HepG2 (cell line): ENCODE data around the gene IFI27L2. TPM values are rescaled to one million over a fixed set of nuclear protein-coding genes. Genes with fewer than 3 reads are reported as not detected.

Source experiments
- ATAC-seq: fragments of 200-7000 bp; cut with Tn5 transposase; 3 replicates; pipeline ENCODE4 v1.9.1; 2020; ENCODE audit warnings: mild to moderate bottlenecking, moderate library complexity
- BruUV-seq: library from RNA; stranded (reverse); fragments of 400-500 nt; replicated peaks from 2 replicates; lab custom pipeline; 2021; lab: Mats Ljungman, UMichigan
- CTCF ChIA-PET: fragments of 300-600 bp; formaldehyde crosslinking; extraction: SDS; loops from one replicate; lab custom pipeline; 2021; ENCODE audit warnings: low total read pairs, inconsistent platforms, low intra/inter-chr PET ratio; lab: Yijun Ruan, JAX
- POLR2A ChIA-PET: fragments of 350-600 bp; sonication (Branson Sonifier 250); formaldehyde crosslinking; loops from one replicate; lab custom pipeline; 2020; ENCODE audit warnings: antibody characterized with exemption, inconsistent platforms; lab: Yijun Ruan, JAX
- DNase-seq: peaks from one replicate; pipeline ENCODE4 v3.0.0-alpha.2; 2015; ENCODE audit warnings: low spot score
- FAIRE-seq: peaks from 3 replicates; lab custom pipeline; 2011; peaks lifted over from hg19 to GRCh38; lab: Jason Lieb, UNC
- H2AFZ ChIP-seq: one replicate; pipeline ENCODE4 v1.6.1; 2011; ENCODE audit warnings: low read length, inconsistent platforms
- H3K27ac ChIP-seq: fragments of 300-600 bp; 3 replicates; pipeline ENCODE4 v1.8.0; 2011; ENCODE audit warnings: mixed run types, mild to moderate bottlenecking, mixed read lengths, low read length, inconsistent platforms; ENCODE audit not compliant: insufficient read depth; ENCODE audit errors: extremely low read length
- H3K27me3 ChIP-seq, 2 experiments: fragments of 200-600 bp in 1 of 2; 2 replicates in 1 of 2; 3 replicates in 1 of 2; pipeline versions ENCODE4 v1.6.0 to v1.8.0; 2011; ENCODE audit warnings: low read length in 2 of 2, mild to moderate bottlenecking in 2 of 2, moderate library complexity in 2 of 2, inconsistent platforms in 1 of 2; ENCODE audit not compliant: insufficient read depth in 2 of 2, control insufficient read depth in 1 of 2
- H3K36me3 ChIP-seq, 2 experiments: fragments of 200-600 bp in 1 of 2; replicated peaks in 1 of 2; 2 replicates in 1 of 2; 3 replicates in 1 of 2; pipeline versions ENCODE4 v1.5.1 to v1.8.0; 2011; ENCODE audit warnings: low read length in 2 of 2, inconsistent platforms in 1 of 2; ENCODE audit not compliant: insufficient read depth in 2 of 2, control insufficient read depth in 1 of 2
- H3K4me1 ChIP-seq: 2 replicates; pipeline ENCODE4 v1.5.1; 2012; ENCODE audit warnings: low read length, inconsistent platforms; ENCODE audit not compliant: insufficient read depth
- H3K4me2 ChIP-seq: 2 replicates; pipeline ENCODE4 v1.6.0; 2011; ENCODE audit warnings: low read depth, low read length, inconsistent platforms
- H3K4me3 ChIP-seq, 3 experiments: fragments of 200-600 bp in 1 of 3; sonication (generic), shearing (Covaris generic) in 1 of 3; replicated peaks in 1 of 3; 2 replicates each; pipeline ENCODE4 v1.5.1; 2011 to 2016; ENCODE audit warnings: low read length in 3 of 3, inconsistent platforms in 2 of 3, low read depth in 2 of 3, mild to moderate bottlenecking in 2 of 3, control low read depth in 1 of 3, mixed read lengths in 1 of 3; ENCODE audit not compliant: insufficient read depth in 1 of 3
- H3K79me2 ChIP-seq: one replicate; pipeline ENCODE4 v1.6.1; 2011; ENCODE audit warnings: low read length, inconsistent platforms; ENCODE audit not compliant: insufficient read depth
- H3K9ac ChIP-seq: 2 replicates; pipeline ENCODE4 v1.6.0; 2011; ENCODE audit warnings: mild to moderate bottlenecking, low read depth, low read length, inconsistent platforms; ENCODE audit not compliant: insufficient read depth
- H3K9me3 ChIP-seq: 2 replicates; pipeline ENCODE4 v1.5.1; 2012; ENCODE audit warnings: mild to moderate bottlenecking, low read length
- H4K20me1 ChIP-seq: 2 replicates; pipeline ENCODE4 v1.6.0; 2011; ENCODE audit warnings: inconsistent platforms, mild to moderate bottlenecking, low read length, moderate library complexity; ENCODE audit not compliant: insufficient read depth
- ERF ChIP-seq: IDR thresholded peaks from 2 replicates; pipeline ENCODE4 v1.6.1; 2018; ENCODE audit warnings: missing biosample characterization, missing genetic modification reagents
- HOXA5 ChIP-seq: sonication (generic); formaldehyde crosslinking; IDR thresholded peaks from 2 replicates; pipeline ENCODE4 v1.4.0; 2020; ENCODE audit warnings: missing genetic modification reagents
- KMT2A ChIP-seq: sonication (generic); formaldehyde crosslinking; IDR thresholded peaks from 2 replicates; pipeline ENCODE4 v1.4.0; 2020; ENCODE audit warnings: missing genetic modification reagents
- MEF2D ChIP-seq: sonication (generic); formaldehyde crosslinking; IDR thresholded peaks from 2 replicates; pipeline ENCODE4 v1.5.1; 2020; ENCODE audit warnings: mild to moderate bottlenecking, missing genetic modification reagents
- PLSCR1 ChIP-seq: sonication (generic); formaldehyde crosslinking; IDR thresholded peaks from 2 replicates; pipeline ENCODE4 v1.5.0; 2020; ENCODE audit warnings: missing genetic modification reagents, mild to moderate bottlenecking, borderline replicate concordance
- POLR2A ChIP-seq, 2 experiments: IDR thresholded peaks; 2 replicates each; pipeline ENCODE4 v1.6.1; 2011; ENCODE audit warnings: low read depth in 2 of 2, low read length in 2 of 2, mild to moderate bottlenecking in 1 of 2, moderate library complexity in 1 of 2; ENCODE audit not compliant: insufficient read depth in 1 of 2
- RAD21 ChIP-seq: fragments of 450-650 bp; formaldehyde crosslinking; IDR thresholded peaks from 2 replicates; pipeline ENCODE4 v1.5.0; 2020; ENCODE audit warnings: mild to moderate bottlenecking
- RBFOX2 ChIP-seq: fragments of 200-400 bp; formaldehyde crosslinking; IDR thresholded peaks from 2 replicates; pipeline ENCODE4 v1.6.1; 2017; ENCODE audit warnings: low read depth, mild to moderate bottlenecking, low read length
- RXRA ChIP-seq: sonication (generic); formaldehyde crosslinking; IDR thresholded peaks from 2 replicates; pipeline ENCODE4 v1.5.1; 2020; ENCODE audit warnings: missing genetic modification reagents
- SALL1 ChIP-seq: sonication (generic); formaldehyde crosslinking; IDR thresholded peaks from 2 replicates; pipeline ENCODE4 v1.8.0; 2022; ENCODE audit warnings: mild to moderate bottlenecking, missing genetic modification reagents
- SMC3 ChIP-seq: IDR thresholded peaks from 2 replicates; pipeline ENCODE4 v1.6.1; 2011; ENCODE audit warnings: low read length, improper control_type of control experiment
- SP4 ChIP-seq: sonication (generic); formaldehyde crosslinking; IDR thresholded peaks from 2 replicates; pipeline ENCODE4 v1.8.1; 2023; ENCODE audit warnings: mild to moderate bottlenecking, missing genetic modification reagents
- SPEN ChIP-seq: sonication (generic); formaldehyde crosslinking; IDR thresholded peaks from 2 replicates; pipeline ENCODE4 v1.5.1; 2020; ENCODE audit warnings: low read depth, mild to moderate bottlenecking, missing genetic modification reagents
- TBL1XR1 ChIP-seq: fragments of 150-350 bp; IDR thresholded peaks from 2 replicates; pipeline ENCODE4 v1.6.1; 2014; ENCODE audit warnings: borderline replicate concordance, low read length; ENCODE audit not compliant: partially characterized antibody
- TRIM22 ChIP-seq: fragments of 450-650 bp; IDR thresholded peaks from 2 replicates; pipeline ENCODE4 v1.6.1; 2017
- ZKSCAN8 ChIP-seq: IDR thresholded peaks from 2 replicates; pipeline ENCODE4 v1.6.1; 2016; ENCODE audit warnings: borderline replicate concordance, missing genetic modification reagents, missing compliant biosample characterization
- ZNF230 ChIP-seq: sonication (generic); formaldehyde crosslinking; IDR thresholded peaks from 2 replicates; pipeline ENCODE4 v1.4.0; 2020; ENCODE audit warnings: mild to moderate bottlenecking, missing genetic modification reagents
- ZNF333 ChIP-seq: sonication (generic); formaldehyde crosslinking; IDR thresholded peaks from 2 replicates; pipeline ENCODE4 v1.4.0; 2020; ENCODE audit warnings: mild to moderate bottlenecking, missing genetic modification reagents, borderline replicate concordance
- ZNF350 ChIP-seq: sonication (generic); formaldehyde crosslinking; IDR thresholded peaks from 2 replicates; pipeline ENCODE4 v1.4.0; 2020; ENCODE audit warnings: mild to moderate bottlenecking, low read depth, missing genetic modification reagents, borderline replicate concordance
- ZNF614 ChIP-seq: IDR thresholded peaks from 2 replicates; pipeline ENCODE4 v1.6.1; 2018; ENCODE audit warnings: missing biosample characterization, missing genetic modification reagents, inconsistent platforms, borderline replicate concordance
- WGBS: methylation state at CpG from one replicate; pipeline ENCODE4 v1.1.6; 2017; ENCODE audit warnings: low lambda C conversion rate; 5-methylcytosine and 5-hydroxymethylcytosine counted together
- in situ Hi-C: cut with HindIII; loops from 2 replicates; pipeline ENCODE4 v1.10.0; 2017; ENCODE audit warnings: low pct_unique_long_range_greater_than_20kb; ENCODE audit not compliant: extremely low pct_ligation_motif_present
- intact Hi-C: fragments of 100-400 bp; cut with micrococcal nuclease; formaldehyde crosslinking; loops from one replicate; pipeline ENCODE4 v1.10.0; 2022; ENCODE audit not compliant: unreplicated experiment
- polyA plus RNA-seq, 8 experiments: library from polyadenylated mRNA; depleted of rRNA in 3 of 8; stranded (reverse) in 7 of 8; unstranded in 1 of 8; fragments of >200 nt; fragmentation: Illumina TruSeq in 4 of 8; extraction: Trizol in 4 of 8; gene quantifications; 2 replicates each; pipeline versions ENCODE4 v1.2.1 to v1.2.3, GENCODE V29; 2011 to 2016; ENCODE audit warnings: low read depth in 4 of 8, missing spikeins in 1 of 8, mixed read lengths in 1 of 8; ENCODE audit not compliant: insufficient read depth in 1 of 8
- total RNA-seq, 5 experiments: library from RNA; depleted of rRNA; stranded (reverse); fragments of >200 nt; fragmentation: Illumina TruSeq; extraction: Trizol; gene quantifications; 2 replicates each; pipeline ENCODE4 v1.2.3, GENCODE V29; 2016; ENCODE audit warnings: low read depth in 1 of 5
- TF ChIP-seq, protein P1 (sequence below): sonication (generic); formaldehyde crosslinking; IDR thresholded peaks from 2 replicates; pipeline ENCODE4 v1.9.0; 2021; ENCODE audit warnings: missing genetic modification reagents, borderline replicate concordance

Gene IFI27L2
- total and polyA plus RNA-seq, 2 of the 13 experiments (the other 11 are each of a cell fraction or from before 2014, with no cell fraction given), result 4.3 to 4.8 TPM

GRCh38 chr14:94173885-94174603 is 44.6 kb upstream of the IFI27L2 start, which contains the start of gene PPP4R4:
Gene PPP4R4 (plus strand): TSS chr14:94174322. CDS start chr14:94174466, 144 bp downstream.
- Histone ChIP-seq H3K4me1 (peaks cover 45% of the 10 kb centered on the region), H3K27me3 (peaks cover 0 to 7% of the 10 kb centered on the region in 2 experiments; a peak in 3 of 5 replicates), H3K4me3 (peak within 1 kb of the TSS; percentile 84 to 86 (median 84)), H2AFZ (peak within 1 kb of the TSS; percentile 28), H3K9me3 (no peaks in the 10 kb centered on the region), H4K20me1 (no peaks in the 10 kb centered on the region), H3K36me3 (no peaks in the 10 kb centered on the region), H3K27ac (peak within 1 kb of the TSS; percentile 54), H3K9ac (peak within 1 kb of the TSS; percentile 61), H3K79me2 (peaks cover 11% of the 10 kb centered on the region), H3K4me2 (peak within 1 kb of the TSS; percentile 82)
- FAIRE-seq, result no peak
- ATAC-seq, result peak; percentile 83
- ChIA-PET POLR2A (interaction anchor here (1.2 to 3.8 kb wide), 7 partner anchors 93 to 439 kb away, joined by 3 to 37 read pairs (median 4); partner anchors contain the start of genes DDX24, IFI27L1, SERPINA10 and SERPINA3), CTCF (no interaction called here)
- intact Hi-C loops (no loop called here), in situ Hi-C loops (no loop called here)
- 0% methylated on average over 8 of the region's 84 CpGs for WGBS
- peak; percentile 89 for DNase-seq
- BruUV-seq, result no TSS peak
- TF ChIP-seq HOXA5 (CRISPR knock-in tag) (peak; percentile 46; the same call in 1 of the 2 replicates), MEF2D (CRISPR knock-in tag) (no peak), POLR2A (IDR thresholded peaks at IDR 0.05; ENCODE audit: insufficient read depth in 1 of 2, low read depth in 2 of 2, low read length in 2 of 2) (peak in 1 of 2 experiments; percentile 66; a peak in 2 of 4 replicates), PLSCR1 (CRISPR knock-in tag) (no peak), ZNF230 (CRISPR knock-in tag) (no peak), ERF (CRISPR knock-in tag) (peak; percentile 34; the same call in 1 of the 2 replicates), SPEN (CRISPR knock-in tag) (0 out of 2 replicates have a peak, but pooled peaks have one; percentile 6), SP4 (CRISPR knock-in tag) (peak; percentile 72), RBFOX2 (peak; percentile 66), ZNF333 (CRISPR knock-in tag) (no peak), SALL1 (CRISPR knock-in tag) (0 out of 2 replicates have a peak, but pooled peaks have one; percentile 39), ZNF614 (CRISPR knock-in tag) (no peak), RXRA (0 out of 2 replicates have a peak, but pooled peaks have one; percentile 12), SMC3 (no peak), TBL1XR1 (no peak), KMT2A (CRISPR knock-in tag) (peak; percentile 40; the same call in 1 of the 2 replicates), RAD21 (0 out of 2 replicates have a peak, but pooled peaks have one; percentile 12), ZNF350 (CRISPR knock-in tag) (no peak), TRIM22 (no peak), ZKSCAN8 (CRISPR knock-in tag) (no peak)
- TF ChIP-seq, protein P1, sequence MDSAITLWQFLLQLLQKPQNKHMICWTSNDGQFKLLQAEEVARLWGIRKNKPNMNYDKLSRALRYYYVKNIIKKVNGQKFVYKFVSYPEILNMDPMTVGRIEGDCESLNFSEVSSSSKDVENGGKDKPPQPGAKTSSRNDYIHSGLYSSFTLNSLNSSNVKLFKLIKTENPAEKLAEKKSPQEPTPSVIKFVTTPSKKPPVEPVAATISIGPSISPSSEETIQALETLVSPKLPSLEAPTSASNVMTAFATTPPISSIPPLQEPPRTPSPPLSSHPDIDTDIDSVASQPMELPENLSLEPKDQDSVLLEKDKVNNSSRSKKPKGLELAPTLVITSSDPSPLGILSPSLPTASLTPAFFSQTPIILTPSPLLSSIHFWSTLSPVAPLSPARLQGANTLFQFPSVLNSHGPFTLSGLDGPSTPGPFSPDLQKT (CRISPR knock-in tag), result no peak
